Loucy (cell line): ENCODE measurements around the gene VPS37C.
A peak's percentile ranks its signal among the peaks of the same experiment; 100 is the strongest.

Source experiments
- H2AFZ ChIP-seq: fragments of 200-600 bp; sonication (generic); 2 replicates; pipeline ENCODE4 v1.6.0; 2016; ENCODE audit warnings: antibody characterized with exemption, mild to moderate bottlenecking, low read length, moderate library complexity
- H3F3A ChIP-seq: fragments of 200-600 bp; 2 replicates; pipeline ENCODE4 v1.6.0; 2016; ENCODE audit warnings: antibody characterized with exemption, low read depth, mild to moderate bottlenecking
- H3K27me3 ChIP-seq: fragments of 200-600 bp; sonication (generic); 2 replicates; pipeline ENCODE4 v1.6.1; 2014; ENCODE audit warnings: low read length, mild to moderate bottlenecking; ENCODE audit not compliant: insufficient read depth, poor library complexity, severe bottlenecking
- H3K36me3 ChIP-seq: fragments of 200-600 bp; sonication (generic); 2 replicates; pipeline ENCODE4 v1.6.1; 2016; ENCODE audit warnings: low read length; ENCODE audit not compliant: insufficient read depth
- H3K4me1 ChIP-seq: fragments of 200-600 bp; sonication (generic); 2 replicates; pipeline ENCODE4 v1.5.1; 2014; ENCODE audit warnings: low read length, mild to moderate bottlenecking; ENCODE audit not compliant: insufficient read depth, poor library complexity, severe bottlenecking
- H3K4me2 ChIP-seq: fragments of 200-600 bp; sonication (generic); 2 replicates; pipeline ENCODE4 v1.6.0; 2014; ENCODE audit warnings: antibody characterized with exemption, low read length, low read depth, mild to moderate bottlenecking; ENCODE audit not compliant: poor library complexity, severe bottlenecking
- H3K4me3 ChIP-seq: fragments of 200-600 bp; sonication (generic); 2 replicates; pipeline ENCODE4 v1.5.1; 2014; ENCODE audit warnings: low read length, mild to moderate bottlenecking, mixed read lengths; ENCODE audit not compliant: poor library complexity, severe bottlenecking
- H3K79me2 ChIP-seq: fragments of 200-600 bp; sonication (generic); 2 replicates; pipeline ENCODE4 v1.6.1; 2014; ENCODE audit warnings: low read length; ENCODE audit not compliant: insufficient read depth
- H3K9ac ChIP-seq: fragments of 200-600 bp; sonication (generic); 2 replicates; pipeline ENCODE4 v1.6.0; 2014; ENCODE audit warnings: mild to moderate bottlenecking, low read depth, low read length, moderate library complexity; ENCODE audit not compliant: poor library complexity, severe bottlenecking
- H3K9me2 ChIP-seq: fragments of 200-600 bp; sonication (generic); replicated peaks from 2 replicates; pipeline ENCODE4 v1.6.1; 2016; ENCODE audit warnings: low read depth, low read length, mixed read lengths
- H3K9me3 ChIP-seq: fragments of 200-600 bp; sonication (generic); 2 replicates; pipeline ENCODE4 v1.6.1; 2014; ENCODE audit warnings: mild to moderate bottlenecking, antibody characterized with exemption, low read length, low read depth; ENCODE audit not compliant: insufficient read depth
- H4K20me1 ChIP-seq: fragments of 200-600 bp; sonication (generic); 2 replicates; pipeline ENCODE4 v1.6.0; 2014; ENCODE audit warnings: antibody characterized with exemption, low read length, mild to moderate bottlenecking; ENCODE audit not compliant: insufficient read depth, poor library complexity, severe bottlenecking
- EZH2phosphoT487 ChIP-seq: fragments of 200-600 bp; IDR thresholded peaks from 2 replicates; pipeline ENCODE4 v1.6.1; 2018; ENCODE audit warnings: antibody characterized with exemption, mild to moderate bottlenecking, moderate library complexity, borderline replicate concordance
- TF ChIP-seq, protein P1 (sequence below): fragments of 200-600 bp; sonication (generic); conservative IDR thresholded peaks from 2 replicates; pipeline ENCODE4 v1.5.1; 2014; ENCODE audit warnings: mild to moderate bottlenecking, antibody characterized with exemption, low read length

Gene VPS37C

DNA sequence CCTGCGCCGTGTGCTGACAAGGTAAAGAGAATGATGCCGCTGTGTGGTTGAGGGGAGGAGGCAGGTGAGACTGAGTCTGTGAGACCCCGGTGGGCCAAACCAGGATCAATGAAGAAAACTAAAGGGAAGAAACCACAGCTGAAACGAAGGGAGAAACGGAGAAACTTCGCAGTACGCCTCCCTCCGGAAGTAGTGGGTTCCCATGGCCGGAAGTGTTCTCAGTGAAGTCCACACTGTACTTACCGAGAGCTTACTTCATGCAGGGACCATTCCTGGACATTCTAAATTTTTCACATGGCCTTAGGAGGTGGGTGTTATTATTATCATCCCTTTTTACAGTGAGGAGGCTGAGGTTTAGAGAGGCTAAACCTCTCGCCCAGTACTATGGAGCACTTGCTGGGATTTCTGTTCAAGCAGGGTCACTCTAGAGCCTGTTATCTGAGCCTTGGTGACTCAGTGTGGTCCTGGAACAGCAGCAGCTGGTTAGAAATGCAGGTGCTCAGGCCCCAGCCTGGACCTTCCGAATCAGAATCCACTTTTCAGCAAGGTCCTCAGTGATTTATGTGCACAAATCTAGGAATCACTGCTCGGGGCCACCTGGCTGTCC, 41.0 kb downstream of the VPS37C start:
- Histone ChIP-seq H3K9me3 (no peaks in the 10 kb centered on the region), H3K9ac (no peak overlapping the region), H3K27me3 (no peaks in the 10 kb centered on the region), H3K9me2 (no peaks in the 10 kb centered on the region), H3F3A (no peaks in the 10 kb centered on the region), H3K36me3 (no peaks in the 10 kb centered on the region), H2AFZ (no peak overlapping the region), H3K4me2 (peak overlapping the region; percentile 26), H3K4me1 (peaks cover 19% of the 10 kb centered on the region), H3K79me2 (no peaks in the 10 kb centered on the region), H3K4me3 (no peak overlapping the region), H4K20me1 (no peaks in the 10 kb centered on the region)
- TF ChIP-seq, protein P1, sequence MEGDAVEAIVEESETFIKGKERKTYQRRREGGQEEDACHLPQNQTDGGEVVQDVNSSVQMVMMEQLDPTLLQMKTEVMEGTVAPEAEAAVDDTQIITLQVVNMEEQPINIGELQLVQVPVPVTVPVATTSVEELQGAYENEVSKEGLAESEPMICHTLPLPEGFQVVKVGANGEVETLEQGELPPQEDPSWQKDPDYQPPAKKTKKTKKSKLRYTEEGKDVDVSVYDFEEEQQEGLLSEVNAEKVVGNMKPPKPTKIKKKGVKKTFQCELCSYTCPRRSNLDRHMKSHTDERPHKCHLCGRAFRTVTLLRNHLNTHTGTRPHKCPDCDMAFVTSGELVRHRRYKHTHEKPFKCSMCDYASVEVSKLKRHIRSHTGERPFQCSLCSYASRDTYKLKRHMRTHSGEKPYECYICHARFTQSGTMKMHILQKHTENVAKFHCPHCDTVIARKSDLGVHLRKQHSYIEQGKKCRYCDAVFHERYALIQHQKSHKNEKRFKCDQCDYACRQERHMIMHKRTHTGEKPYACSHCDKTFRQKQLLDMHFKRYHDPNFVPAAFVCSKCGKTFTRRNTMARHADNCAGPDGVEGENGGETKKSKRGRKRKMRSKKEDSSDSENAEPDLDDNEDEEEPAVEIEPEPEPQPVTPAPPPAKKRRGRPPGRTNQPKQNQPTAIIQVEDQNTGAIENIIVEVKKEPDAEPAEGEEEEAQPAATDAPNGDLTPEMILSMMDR, result no peak
- TF ChIP-seq EZH2phosphoT487, result no peak

DNA sequence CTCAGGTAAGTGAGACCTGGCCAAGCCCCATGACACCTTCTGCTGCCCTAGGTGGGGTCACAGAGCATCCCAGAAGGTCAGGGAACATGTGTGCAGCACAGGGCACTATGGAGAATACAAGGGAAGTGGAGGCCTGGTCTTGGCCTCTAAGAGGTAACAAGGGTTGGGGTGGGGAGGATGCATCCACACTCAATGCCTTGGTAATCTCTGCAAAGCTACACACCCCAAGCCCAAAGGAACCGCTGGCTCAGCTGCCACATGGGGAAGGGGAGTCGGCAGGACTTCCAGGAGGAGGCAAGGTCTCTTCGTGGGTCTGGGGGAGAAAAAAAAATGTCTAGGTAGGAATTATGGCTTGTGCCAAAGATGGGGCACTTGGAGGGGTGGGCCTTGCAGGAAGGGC, 41.7 kb downstream of the VPS37C start:
- Histone ChIP-seq H3K9me3 (no peaks in the 10 kb centered on the region), H3K27me3 (no peaks in the 10 kb centered on the region), H3K79me2 (no peaks in the 10 kb centered on the region), H4K20me1 (no peaks in the 10 kb centered on the region), H3K4me2 (no peak overlapping the region), H3K4me1 (peaks cover 19% of the 10 kb centered on the region), H3F3A (no peaks in the 10 kb centered on the region), H2AFZ (no peak overlapping the region), H3K9me2 (no peaks in the 10 kb centered on the region), H3K36me3 (no peaks in the 10 kb centered on the region), H3K4me3 (no peak overlapping the region), H3K9ac (no peak overlapping the region)
- no peak for TF ChIP-seq EZH2phosphoT487
- TF ChIP-seq, protein P1, result no peak

DNA sequence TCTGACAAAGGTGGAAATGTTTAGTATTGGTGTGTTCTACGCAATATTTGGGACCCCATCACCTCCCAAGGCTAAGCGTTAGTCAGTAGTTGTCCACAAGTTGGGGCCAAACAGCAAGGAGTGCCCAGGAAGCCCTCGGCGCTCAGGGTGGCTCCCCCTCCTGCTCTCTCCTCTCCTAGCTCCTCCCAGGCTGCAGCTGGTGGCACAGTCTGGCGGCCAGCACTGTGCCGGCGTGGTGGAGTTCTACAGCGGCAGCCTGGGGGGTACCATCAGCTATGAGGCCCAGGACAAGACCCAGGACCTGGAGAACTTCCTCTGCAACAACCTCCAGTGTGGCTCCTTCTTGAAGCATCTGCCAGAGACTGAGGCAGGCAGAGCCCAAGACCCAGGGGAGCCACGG, 42.2 kb downstream of the VPS37C start:
- Histone ChIP-seq H3F3A (no peaks in the 10 kb centered on the region), H3K79me2 (no peaks in the 10 kb centered on the region), H3K9me2 (no peaks in the 10 kb centered on the region), H3K4me1 (peaks cover 14% of the 10 kb centered on the region), H2AFZ (no peak overlapping the region), H4K20me1 (no peaks in the 10 kb centered on the region), H3K9me3 (no peaks in the 10 kb centered on the region), H3K9ac (no peak overlapping the region), H3K4me2 (no peak overlapping the region), H3K36me3 (no peaks in the 10 kb centered on the region), H3K27me3 (no peaks in the 10 kb centered on the region), H3K4me3 (no peak overlapping the region)
- no peak for TF ChIP-seq EZH2phosphoT487

DNA sequence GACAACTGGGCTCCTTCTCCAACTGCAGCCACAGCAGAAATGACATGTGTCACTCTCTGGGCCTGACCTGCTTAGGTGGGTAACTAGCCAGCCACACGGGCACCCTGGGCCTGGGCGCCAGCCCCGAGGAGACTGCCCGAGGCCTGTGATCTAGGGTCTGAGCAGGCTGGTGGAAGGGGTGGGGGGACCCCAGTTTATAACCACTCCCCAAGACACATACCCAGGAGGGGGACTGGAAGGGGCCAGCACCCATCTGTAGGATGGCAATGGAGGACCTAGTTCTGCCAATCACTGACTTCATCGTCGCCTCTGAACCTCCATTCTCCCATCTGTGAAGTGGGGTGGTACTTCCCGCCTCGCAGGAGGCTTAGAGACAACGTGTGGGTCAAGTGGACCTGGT, 42.8 kb downstream of the VPS37C start:
- Histone ChIP-seq H3K4me3 (no peak overlapping the region), H3K9me2 (no peaks in the 10 kb centered on the region), H3K9me3 (no peaks in the 10 kb centered on the region), H4K20me1 (no peaks in the 10 kb centered on the region), H3K27me3 (no peaks in the 10 kb centered on the region), H2AFZ (no peak overlapping the region), H3K36me3 (no peaks in the 10 kb centered on the region), H3K4me1 (peaks cover 10% of the 10 kb centered on the region), H3K9ac (no peak overlapping the region), H3K79me2 (no peaks in the 10 kb centered on the region), H3F3A (no peaks in the 10 kb centered on the region), H3K4me2 (no peak overlapping the region)
- TF ChIP-seq, protein P1, result no peak
- no peak for TF ChIP-seq EZH2phosphoT487
